ENCODE data around the gene TCF12.

GRCh38 chr15:57018151-57018550 is 99.7 kb downstream of the TCF12 start:
- TF ChIP-seq POLR2AphosphoS5 (IDR thresholded peaks at IDR 0.05; ENCODE audit: insufficient read depth in 1 of 2, low read depth in 1 of 2) (no peak), POLR2A (IDR thresholded peaks at IDR 0.05) (no peak)
- TF ChIP-seq, protein P1, sequence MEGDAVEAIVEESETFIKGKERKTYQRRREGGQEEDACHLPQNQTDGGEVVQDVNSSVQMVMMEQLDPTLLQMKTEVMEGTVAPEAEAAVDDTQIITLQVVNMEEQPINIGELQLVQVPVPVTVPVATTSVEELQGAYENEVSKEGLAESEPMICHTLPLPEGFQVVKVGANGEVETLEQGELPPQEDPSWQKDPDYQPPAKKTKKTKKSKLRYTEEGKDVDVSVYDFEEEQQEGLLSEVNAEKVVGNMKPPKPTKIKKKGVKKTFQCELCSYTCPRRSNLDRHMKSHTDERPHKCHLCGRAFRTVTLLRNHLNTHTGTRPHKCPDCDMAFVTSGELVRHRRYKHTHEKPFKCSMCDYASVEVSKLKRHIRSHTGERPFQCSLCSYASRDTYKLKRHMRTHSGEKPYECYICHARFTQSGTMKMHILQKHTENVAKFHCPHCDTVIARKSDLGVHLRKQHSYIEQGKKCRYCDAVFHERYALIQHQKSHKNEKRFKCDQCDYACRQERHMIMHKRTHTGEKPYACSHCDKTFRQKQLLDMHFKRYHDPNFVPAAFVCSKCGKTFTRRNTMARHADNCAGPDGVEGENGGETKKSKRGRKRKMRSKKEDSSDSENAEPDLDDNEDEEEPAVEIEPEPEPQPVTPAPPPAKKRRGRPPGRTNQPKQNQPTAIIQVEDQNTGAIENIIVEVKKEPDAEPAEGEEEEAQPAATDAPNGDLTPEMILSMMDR (IDR thresholded peaks at IDR 0.05) = no peak
